Stomach (tissue), 4 donors: ENCODE data around the gene SIK3.

Source experiments
- CTCF ChIP-seq, 7 experiments: fragments of 450-650 bp in 4 of 7; fragments of 200-600 bp in 3 of 7; sonication (generic) in 3 of 7; IDR thresholded peaks; one replicate each; pipeline ENCODE4 v1.5.1; 2016 to 2019; ENCODE audit warnings: antibody characterized with exemption in 7 of 7, control low read depth in 2 of 7, mild to moderate bottlenecking in 1 of 7
- POLR2A ChIP-seq, 4 donors: fragments of 450-650 bp; IDR thresholded peaks; one replicate each; pipeline ENCODE4 v1.6.1; 2016; ENCODE audit warnings: antibody characterized with exemption in 4 of 4, control low read depth in 2 of 4, mild to moderate bottlenecking in 1 of 4, moderate library complexity in 1 of 4
- POLR2AphosphoS5 ChIP-seq, 3 donors: sonication (generic); formaldehyde crosslinking; IDR thresholded peaks; one replicate each; pipeline ENCODE4 v1.6.1; 2016; ENCODE audit warnings: antibody characterized with exemption in 3 of 3

DNA sequence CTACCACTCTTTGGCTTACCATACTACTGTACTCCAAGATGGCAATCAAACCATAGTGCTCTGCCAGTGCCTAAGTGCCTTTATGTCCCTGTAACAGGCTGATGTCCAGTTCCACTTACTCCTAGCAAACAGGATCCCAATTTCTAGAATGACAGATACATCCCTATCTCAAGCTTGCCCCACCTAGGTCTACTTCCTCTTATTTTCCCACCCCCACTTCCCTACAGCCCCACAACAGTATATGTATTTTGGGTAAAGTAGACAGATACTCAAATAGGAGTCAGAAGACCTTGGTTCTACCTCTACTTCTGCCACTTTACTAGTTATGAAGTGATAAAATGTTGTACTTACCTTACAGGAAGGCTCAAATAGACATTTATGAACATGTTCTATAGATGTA is 24.1 kb downstream of the SIK3 start:
- TF ChIP-seq CTCF (IDR thresholded peaks at IDR 0.05) (no peak), POLR2AphosphoS5 (IDR thresholded peaks at IDR 0.05) (no peak), POLR2A (IDR thresholded peaks at IDR 0.05) (no peak)
